Bladder microvascular endothelial cell (primary cell): ENCODE measurements around the gene SEMA6D. TPM values are rescaled to one million over a fixed set of nuclear protein-coding genes. Genes with fewer than 3 reads are reported as not detected.

ENCODE experiments used
- total RNA-seq: library from RNA; depleted of rRNA; stranded (reverse); fragments of >200 nt; gene quantifications from 2 replicates; pipeline ENCODE4 v1.2.3, GENCODE V29; 2014

Gene SEMA6D, protein sequence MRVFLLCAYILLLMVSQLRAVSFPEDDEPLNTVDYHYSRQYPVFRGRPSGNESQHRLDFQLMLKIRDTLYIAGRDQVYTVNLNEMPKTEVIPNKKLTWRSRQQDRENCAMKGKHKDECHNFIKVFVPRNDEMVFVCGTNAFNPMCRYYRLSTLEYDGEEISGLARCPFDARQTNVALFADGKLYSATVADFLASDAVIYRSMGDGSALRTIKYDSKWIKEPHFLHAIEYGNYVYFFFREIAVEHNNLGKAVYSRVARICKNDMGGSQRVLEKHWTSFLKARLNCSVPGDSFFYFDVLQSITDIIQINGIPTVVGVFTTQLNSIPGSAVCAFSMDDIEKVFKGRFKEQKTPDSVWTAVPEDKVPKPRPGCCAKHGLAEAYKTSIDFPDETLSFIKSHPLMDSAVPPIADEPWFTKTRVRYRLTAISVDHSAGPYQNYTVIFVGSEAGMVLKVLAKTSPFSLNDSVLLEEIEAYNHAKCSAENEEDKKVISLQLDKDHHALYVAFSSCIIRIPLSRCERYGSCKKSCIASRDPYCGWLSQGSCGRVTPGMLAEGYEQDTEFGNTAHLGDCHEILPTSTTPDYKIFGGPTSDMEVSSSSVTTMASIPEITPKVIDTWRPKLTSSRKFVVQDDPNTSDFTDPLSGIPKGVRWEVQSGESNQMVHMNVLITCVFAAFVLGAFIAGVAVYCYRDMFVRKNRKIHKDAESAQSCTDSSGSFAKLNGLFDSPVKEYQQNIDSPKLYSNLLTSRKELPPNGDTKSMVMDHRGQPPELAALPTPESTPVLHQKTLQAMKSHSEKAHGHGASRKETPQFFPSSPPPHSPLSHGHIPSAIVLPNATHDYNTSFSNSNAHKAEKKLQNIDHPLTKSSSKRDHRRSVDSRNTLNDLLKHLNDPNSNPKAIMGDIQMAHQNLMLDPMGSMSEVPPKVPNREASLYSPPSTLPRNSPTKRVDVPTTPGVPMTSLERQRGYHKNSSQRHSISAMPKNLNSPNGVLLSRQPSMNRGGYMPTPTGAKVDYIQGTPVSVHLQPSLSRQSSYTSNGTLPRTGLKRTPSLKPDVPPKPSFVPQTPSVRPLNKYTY
- total RNA-seq, result 4.0 and 8.5 TPM in 2 replicates

DNA sequence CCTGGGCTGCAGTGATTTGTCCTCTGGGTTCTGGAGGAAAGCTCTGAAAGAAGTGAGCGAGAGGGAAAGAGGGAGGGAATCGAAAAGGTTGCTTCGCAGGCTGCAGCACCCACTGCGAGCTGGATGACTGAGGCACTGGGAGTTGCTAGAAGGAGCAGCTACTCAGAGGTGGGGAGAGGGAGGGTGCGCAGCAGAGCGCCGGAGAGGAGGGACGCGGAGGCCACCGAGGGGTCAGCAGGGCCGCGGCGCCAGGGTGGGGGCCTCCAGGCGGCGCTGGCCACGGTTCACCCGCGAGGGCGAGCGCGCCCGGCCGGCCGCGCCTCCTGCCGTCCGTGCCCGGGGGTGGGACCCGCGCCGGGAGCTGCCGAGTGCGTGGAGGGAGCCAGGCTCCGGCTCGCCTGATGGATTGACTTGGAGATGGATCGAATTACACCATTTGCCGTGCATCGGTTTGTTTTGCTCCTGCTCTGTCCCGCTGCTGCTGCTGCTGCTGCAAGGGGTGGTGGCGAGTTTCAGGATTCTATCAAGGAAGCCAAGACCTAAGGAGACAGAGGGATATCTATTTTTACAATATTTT, at the start of gene SEMA6D:
Gene SEMA6D (plus strand): TSS at position 470 of the 577 bp plus-strand sequence. CDS start 42,294 bp downstream, outside the sequence.

